ENCODE data around the gene HYAL2. TPM values are rescaled to one million over a fixed set of nuclear protein-coding genes. Genes with fewer than 3 reads are reported as not detected.

Gene HYAL2
- total and polyA plus RNA-seq, 9 of the 15 experiments (the other 6 are each of a cell fraction or from before 2014, with no cell fraction given): 0.36 to 22.7 (median 11.4) TPM; not detected in 1

DNA sequence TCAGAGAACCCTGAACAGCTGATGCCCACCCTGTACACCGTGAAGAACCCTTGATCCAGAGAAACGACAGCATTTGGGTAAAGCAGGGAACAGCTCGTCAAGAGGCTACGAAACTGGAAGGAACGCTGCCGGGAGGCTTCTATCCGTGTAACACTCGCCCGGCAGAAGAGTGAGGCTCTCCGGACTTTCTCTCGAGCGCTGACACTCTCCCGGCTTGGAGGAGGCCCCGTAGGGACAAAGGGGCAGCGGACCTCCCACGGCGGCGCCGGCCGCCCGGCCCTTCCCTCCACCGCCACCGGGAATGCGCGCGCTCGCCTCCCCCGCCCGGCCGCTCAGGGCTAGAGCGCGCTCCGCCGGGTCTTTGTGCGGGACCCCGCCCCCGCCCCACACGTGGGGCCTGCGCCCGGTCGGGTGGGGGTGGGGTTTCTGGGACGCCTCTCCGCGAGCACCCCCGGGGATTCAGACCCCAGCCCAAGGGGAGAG lies 1.7 kb downstream of the HYAL2 start (continued):
- TF ChIP-seq RREB1 (CRISPR knock-in tag; IDR thresholded peaks at IDR 0.05): no peak
- TF ChIP-seq MXD1 (CRISPR knock-in tag; IDR thresholded peaks at IDR 0.05; ENCODE audit: borderline replicate concordance, poor library complexity, severe bottlenecking): peak; percentile 52
- TF ChIP-seq FIP1L1 (IDR thresholded peaks at IDR 0.05; ENCODE audit: low read depth, low read length, poor library complexity, severe bottlenecking): peak; percentile 37
- TF ChIP-seq RFX1 (IDR thresholded peaks at IDR 0.05): no peak
- peak; percentile 79; the same call in 1 of the 2 replicates for TF ChIP-seq GATAD2B (IDR thresholded peaks at IDR 0.05; ENCODE audit: borderline replicate concordance)
- no peak for TF ChIP-seq CLOCK (CRISPR knock-in tag; IDR thresholded peaks at IDR 0.05; ENCODE audit: borderline replicate concordance)
- no peak for TF ChIP-seq ELF2 (CRISPR knock-in tag; IDR thresholded peaks at IDR 0.05)
- TF ChIP-seq TGIF2 (CRISPR knock-in tag; IDR thresholded peaks at IDR 0.05): no peak
- peak; percentile 54 for TF ChIP-seq TAF1 (IDR thresholded peaks at IDR 0.05; ENCODE audit: control insufficient read depth, extremely low read depth, insufficient read depth, low read length, severe bottlenecking)
- TF ChIP-seq MEF2A (IDR thresholded peaks at IDR 0.05; ENCODE audit: control insufficient read depth, low read depth, low read length): no peak
- TF ChIP-seq, protein P1, sequence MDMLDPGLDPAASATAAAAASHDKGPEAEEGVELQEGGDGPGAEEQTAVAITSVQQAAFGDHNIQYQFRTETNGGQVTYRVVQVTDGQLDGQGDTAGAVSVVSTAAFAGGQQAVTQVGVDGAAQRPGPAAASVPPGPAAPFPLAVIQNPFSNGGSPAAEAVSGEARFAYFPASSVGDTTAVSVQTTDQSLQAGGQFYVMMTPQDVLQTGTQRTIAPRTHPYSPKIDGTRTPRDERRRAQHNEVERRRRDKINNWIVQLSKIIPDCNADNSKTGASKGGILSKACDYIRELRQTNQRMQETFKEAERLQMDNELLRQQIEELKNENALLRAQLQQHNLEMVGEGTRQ (CRISPR knock-in tag; IDR thresholded peaks at IDR 0.05): peak; percentile 68
- peak; percentile 86 for TF ChIP-seq KLF13 (tag; IDR thresholded peaks at IDR 0.05; ENCODE audit: borderline replicate concordance, low read depth)
- TF ChIP-seq MAZ (CRISPR knock-in tag; conservative IDR thresholded peaks at IDR 0.05 in 1 of 2, IDR thresholded peaks at IDR 0.05 in 1 of 2): peak; percentile 80 to 91; a peak in 3 of 4 replicates
- TF ChIP-seq, protein P2, sequence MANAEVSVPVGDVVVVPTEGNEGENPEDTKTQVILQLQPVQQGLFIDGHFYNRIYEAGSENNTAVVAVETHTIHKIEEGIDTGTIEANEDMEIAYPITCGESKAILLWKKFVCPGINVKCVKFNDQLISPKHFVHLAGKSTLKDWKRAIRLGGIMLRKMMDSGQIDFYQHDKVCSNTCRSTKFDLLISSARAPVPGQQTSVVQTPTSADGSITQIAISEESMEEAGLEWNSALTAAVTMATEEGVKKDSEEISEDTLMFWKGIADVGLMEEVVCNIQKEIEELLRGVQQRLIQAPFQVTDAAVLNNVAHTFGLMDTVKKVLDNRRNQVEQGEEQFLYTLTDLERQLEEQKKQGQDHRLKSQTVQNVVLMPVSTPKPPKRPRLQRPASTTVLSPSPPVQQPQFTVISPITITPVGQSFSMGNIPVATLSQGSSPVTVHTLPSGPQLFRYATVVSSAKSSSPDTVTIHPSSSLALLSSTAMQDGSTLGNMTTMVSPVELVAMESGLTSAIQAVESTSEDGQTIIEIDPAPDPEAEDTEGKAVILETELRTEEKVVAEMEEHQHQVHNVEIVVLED (CRISPR knock-in tag; IDR thresholded peaks at IDR 0.05): peak; percentile 21; the same call in 1 of the 2 replicates
